ENCODE results near the gene SREBF2.

The SREBF2 gene

GRCh38 chr22:41923595-41924276, 90.8 kb downstream of the SREBF2 start:
- DNase-seq: no peak

GRCh38 chr22:41925783-41926460, 93.0 kb downstream of the SREBF2 start:
- DNase-seq: peak; percentile 56

DNA sequence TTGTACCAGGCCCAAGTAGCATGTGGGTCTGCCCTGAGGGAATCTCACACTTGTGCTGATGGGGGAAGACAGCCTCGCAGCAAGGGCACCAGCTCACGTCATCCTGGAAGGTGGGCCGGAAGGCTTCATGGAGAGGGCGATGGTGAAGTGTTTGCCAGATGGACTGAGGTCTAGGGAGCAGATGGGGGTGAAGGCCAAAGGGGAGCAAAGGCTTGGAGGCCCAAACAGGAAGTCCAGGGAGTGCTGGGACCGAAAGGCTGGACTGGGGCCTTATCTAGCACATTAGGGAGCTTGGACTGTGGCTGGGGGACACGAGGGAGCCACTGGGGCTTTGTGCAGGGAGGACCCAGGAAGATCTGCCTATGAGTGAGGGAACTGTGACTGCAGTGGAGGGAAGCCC, 94.9 kb downstream of the SREBF2 start:
- no peak for DNase-seq

DNA sequence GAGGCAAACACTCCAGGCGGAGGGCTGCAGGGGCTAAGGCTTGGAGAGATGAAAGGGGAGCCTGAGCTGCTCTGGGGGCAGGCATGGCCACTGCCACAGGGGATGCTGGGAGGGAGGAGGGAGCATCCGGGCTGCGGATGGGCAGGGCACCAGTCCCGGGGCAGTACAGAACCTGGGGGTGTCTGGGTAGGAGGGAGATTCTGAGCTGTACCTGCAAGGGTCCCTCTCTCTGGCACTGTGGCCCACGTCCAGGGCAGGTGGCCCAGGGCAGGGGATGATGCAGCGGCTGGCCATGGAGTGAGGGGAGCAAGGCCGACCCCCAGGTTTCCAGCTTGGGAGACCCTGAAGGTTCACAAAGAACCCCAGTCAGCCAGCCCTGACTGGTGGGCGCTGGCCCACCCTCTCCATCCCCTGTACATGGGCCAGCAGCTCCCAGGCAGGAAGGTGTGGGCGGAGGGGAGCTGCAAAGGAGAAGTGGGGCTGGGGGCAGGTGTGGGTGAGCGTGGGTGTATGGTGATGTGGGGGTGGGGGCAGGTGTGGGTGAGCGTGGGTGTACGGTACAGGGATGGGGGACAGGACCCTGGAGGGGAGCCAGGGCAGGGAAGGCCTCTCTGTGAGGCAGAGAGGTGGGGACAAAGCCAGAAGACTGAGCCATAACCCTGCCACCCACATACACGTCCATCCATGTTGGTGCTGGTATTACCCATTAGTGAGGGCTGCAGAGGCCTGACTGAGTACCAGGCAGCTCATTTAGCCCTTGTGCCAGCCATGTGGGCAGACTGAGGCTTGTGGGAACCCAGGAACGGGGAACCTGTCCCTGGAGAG, 95.9 kb downstream of the SREBF2 start:
- DNase-seq: no peak

- DNase-seq: no peak
These were observed 96.5 kb downstream of the SREBF2 start for GRCh38 chr22:41929418-41929810.

GRCh38 chr22:41931701-41932269, 98.9 kb downstream of the SREBF2 start:
- no peak for DNase-seq

- DNase-seq: no peak
These were observed 99.4 kb downstream of the SREBF2 start for GRCh38 chr22:41932353-41932752.

DNA sequence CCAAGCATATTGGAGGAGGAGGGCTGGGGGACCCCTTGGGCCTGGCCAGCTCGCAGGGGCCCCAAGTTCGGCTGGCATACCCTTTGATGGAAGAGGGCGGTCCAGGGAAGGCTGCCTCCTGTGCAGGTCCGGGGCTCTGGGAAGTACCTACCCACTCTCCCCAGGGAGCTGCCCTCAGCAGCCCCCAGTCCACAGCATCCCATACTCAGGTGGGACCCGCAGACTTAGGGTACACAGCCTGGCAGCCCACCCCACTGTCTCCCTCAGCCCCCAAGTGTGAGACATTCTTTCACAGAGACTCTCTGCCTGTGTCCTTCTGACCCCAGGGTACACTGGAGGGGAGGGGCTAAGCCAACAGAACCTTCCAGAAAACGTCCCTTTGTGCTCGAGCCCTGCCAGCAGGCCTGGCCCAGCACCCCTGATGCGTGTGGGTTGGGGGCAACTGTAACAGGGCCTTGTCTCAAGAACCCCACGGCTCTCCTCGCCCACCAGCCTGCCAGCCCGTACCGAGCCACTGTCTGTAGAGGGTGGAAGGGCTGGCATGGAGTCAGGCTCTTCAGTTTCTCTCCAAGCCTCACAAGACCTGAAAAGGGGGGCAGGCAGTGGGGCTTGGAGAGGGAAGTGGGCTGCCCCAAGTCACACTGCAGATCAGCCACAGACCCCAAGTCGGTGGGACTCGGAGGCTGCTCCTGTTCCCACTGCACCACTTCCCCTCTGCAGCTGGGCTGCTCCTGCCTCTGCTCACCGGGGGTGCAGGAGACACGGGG, 100.7 kb downstream of the SREBF2 start:
- no peak for DNase-seq

- DNase-seq: no peak
These were observed 101.5 kb downstream of the SREBF2 start for GRCh38 chr22:41934284-41935014.

DNA sequence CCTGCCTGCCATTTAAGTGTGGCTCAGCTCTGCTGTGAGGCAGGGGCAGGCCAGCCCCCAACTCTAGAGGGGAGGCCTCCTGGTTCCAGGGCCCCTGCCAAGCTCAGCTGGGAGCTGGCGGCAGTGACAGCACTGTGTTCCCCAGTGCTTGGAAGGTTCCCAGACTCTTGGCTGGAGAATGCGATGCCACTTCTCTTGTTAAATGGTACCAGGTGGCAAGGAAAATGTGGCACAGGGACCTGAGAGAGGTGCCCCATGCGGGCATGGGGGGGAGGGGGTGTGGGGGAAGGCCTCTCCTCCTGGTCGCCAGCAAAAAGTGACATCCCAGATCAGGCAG, 102.1 kb downstream of the SREBF2 start:
- no peak for DNase-seq

DNA sequence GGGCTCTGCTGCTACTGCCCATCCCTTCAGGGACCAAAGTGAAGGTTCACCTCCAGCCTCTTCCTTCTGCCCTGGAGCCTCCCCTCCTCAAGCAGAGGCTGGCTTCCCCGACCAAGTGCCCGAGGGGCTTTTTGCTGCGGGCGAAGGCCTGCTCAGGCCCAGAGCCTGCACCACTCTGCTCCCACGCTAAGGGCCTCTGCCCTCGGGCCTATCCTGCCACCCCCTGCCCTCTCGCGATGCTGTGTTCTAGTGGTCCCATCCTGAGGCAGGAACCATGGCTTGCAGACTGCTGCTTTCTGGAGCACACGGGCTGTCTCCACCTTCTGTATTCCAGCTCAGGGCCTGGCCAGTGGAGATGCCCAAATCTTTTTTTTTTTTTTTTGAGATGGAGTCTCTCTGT, 102.6 kb downstream of the SREBF2 start:
- no peak for DNase-seq

DNA sequence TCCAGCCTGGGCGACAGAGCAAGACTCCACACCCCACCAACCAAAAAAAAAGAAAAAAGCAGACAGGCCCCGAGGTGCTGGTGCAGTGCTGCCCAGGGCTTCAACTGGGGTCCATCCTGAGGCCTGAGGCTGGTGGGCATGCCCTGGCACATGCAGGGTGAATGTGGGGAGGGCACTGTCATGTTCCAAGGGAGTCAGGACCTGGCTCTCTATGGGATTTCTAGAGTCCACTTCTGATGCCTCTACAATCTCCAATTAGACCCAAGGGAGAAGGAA, 103.9 kb downstream of the SREBF2 start:
- DNase-seq: no peak

DNA sequence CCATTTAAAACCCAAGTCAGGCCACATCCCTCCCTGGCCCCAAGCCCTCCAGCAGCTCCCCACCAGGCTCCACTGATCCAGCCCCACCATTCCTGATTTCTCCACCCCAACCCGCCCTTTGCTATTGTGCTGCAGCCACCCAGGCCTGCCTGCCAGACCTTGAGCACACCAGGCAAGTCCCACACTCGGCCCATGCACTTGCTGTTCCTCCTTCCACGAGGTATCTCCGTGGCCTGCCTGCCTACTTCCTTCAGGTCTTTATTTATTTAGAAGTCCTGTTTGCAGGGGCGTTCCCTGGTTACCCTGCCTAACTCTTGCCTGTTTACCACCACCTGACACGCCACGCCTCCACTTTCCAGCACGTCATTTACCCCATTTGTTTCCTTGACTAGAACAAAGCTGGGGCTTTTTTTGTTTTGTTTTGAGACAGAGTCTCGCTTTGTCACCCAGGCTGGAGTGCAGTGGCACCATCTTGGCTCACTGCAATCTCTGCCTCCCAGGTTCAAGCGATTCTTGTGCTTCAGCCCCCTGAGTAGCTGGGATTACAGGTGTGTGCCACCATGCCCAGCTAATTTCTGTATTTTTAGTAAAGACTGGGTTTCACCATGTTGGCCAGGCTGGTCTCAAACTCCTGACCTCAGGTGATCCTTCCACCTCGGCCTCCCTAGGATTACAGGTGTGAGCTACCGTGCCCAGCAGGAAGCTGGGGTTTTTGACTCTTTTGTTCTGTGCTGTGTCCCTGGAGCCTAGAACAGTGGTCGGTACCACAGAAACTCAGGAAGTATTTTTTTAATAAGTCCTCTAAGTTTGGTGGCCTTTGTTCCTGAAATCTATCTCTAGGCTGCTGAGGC, 107.3 kb downstream of the SREBF2 start:
- DNase-seq: no peak

GRCh38 chr22:41940832-41941765, 108.2 kb downstream of the SREBF2 start:
- peak; percentile 86 for DNase-seq

GRCh38 chr22:41943661-41944209, 110.8 kb downstream of the SREBF2 start:
- DNase-seq: no peak

DNA sequence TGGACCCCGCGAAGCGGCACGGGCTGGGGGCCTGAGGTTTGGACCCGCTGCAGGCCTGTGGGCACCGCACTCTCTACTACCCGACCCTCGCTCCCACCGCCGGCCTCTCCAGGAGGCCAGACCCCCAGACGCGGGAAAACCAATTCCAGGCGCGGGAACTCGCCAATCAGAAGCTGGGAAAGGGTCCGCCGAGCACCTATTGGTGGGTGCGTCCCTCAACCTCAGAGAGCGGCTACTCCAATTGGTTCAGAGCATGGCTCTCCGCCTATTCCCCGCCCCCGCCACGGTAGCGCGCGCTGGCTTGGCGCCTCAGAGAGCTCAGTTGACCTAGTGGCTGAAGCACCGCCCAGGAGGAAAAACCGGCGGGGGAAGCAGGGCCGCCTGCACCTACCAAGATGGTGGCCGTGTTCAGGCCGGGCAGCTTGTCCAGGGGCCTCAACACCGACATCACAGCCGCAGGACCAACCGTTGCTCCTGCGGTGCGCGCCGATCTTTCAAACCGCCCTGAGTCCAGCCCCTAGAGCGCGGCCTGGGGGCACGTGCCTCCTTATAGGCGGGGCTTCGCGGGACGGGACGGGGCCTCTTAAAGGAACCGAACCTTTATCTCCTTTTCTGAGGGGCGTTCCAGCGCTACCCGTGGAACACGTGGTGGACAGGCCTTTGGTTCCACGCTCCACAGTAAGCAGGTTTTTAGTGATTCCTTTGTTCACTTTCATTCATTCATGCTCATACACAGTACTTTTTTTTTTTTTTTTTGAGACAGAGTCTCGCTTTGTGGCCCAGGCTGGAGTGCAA, 113.9 kb downstream of the SREBF2 start, which contains the start of gene CENPM:
TSS of gene CENPM (minus strand) at position 524 of the 795 bp plus-strand sequence. CDS start at position 448, 76 bp downstream.
- DNase-seq: peak; percentile 96

GRCh38 chr22:41947424-41948080, 114.6 kb downstream of the SREBF2 start:
- DNase-seq: no peak

- no peak for DNase-seq
These were observed 115.2 kb downstream of the SREBF2 start for GRCh38 chr22:41948142-41948541.

All from EL (cell line).